GM18951 (cell line): ENCODE data around the gene ELP4.

Experiments
- POLR2A ChIP-seq: IDR thresholded peaks from 4 replicates; pipeline ENCODE4 v1.6.1; 2011; ENCODE audit warnings: mild to moderate bottlenecking; ENCODE audit not compliant: insufficient read length, insufficient read depth; ENCODE audit errors: extremely low read depth
- in situ Hi-C: fragments of 300-500 bp; cut with MboI; formaldehyde crosslinking; loops from one replicate; pipeline ENCODE4 v1.12.0; 2022; ENCODE audit warnings: low sequenced_read_pairs, mixed read lengths, inconsistent platforms; ENCODE audit not compliant: unreplicated experiment

Gene ELP4

DNA sequence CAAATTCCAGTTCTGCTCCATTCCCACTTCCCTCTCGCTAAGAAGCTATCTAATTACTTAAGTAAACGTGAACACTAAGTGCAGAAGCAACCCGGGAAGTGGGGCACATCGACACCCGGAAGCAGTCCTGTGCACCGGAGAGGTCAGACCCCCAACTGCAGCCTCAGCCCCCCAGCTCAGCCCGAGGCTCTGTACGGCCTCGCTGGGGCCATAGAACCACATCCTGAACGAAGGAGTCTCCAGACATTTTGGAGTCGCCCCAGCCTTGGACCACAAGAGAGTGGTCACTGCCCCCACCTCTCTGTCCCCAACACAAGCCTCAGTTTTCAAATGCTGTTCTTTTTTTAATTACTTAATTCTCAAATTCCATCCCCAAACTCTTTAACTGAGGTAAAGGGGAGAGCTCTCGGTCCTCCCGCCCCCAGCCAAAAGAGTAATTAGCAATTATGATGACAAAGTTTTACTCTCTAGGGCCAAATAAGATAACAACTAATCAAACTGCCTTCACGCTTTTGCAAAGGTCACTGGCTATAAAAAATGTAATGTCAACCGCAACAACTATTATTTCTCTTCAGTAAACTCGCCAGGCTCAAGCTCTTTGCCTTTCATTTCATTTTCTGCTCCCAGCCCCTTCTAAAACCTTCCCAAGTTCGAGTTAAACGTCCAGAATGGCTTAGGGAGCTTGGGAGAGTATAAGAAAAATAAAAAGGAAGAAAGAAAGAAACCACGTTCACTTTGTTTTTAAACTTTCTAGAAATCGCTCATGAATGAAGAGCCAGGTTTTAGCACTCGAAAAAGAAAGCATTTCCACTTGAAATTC is 299.4 kb downstream of the ELP4 start:
- in situ Hi-C loops, result loop anchor here (10.0 kb wide), 1 partner anchor 626 kb away; the partner anchor contains the start of gene WT1
- no peak for TF ChIP-seq POLR2A

DNA sequence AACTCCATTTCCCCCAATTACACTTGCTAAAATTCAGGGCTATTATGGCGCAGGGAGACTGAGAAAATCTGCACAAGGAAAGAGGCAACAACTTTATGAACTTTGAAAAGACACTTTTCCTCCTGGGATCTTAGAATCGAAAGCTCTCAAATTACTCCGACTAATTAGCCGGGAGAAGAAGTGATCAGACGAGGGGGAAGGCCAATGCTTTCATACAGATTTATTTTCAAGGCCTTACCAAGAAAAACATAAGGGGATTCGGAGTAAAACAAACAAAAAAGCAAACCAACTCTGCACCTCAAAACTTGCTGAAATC is 299.9 kb downstream of the ELP4 start:
- no peak for TF ChIP-seq POLR2A
- in situ Hi-C loops, result loop anchor here (10.0 kb wide), 1 partner anchor 625 kb away; the partner anchor contains the start of gene WT1

GRCh38 chr11:31809857-31810778 is 300.6 kb downstream of the ELP4 start:
- in situ Hi-C loops, result loop anchor here (10.0 kb wide), 1 partner anchor 625 kb away; the partner anchor contains the start of gene WT1
- no peak for TF ChIP-seq POLR2A

GRCh38 chr11:31810779-31811647 is 301.4 kb downstream of the ELP4 start, which contains the start of gene PAX6:
Gene PAX6 (minus strand): TSS chr11:31811322. CDS start chr11:31806411, 4,911 bp downstream.
- no peak for TF ChIP-seq POLR2A
- in situ Hi-C loops, result no loop called here

GRCh38 chr11:31812383-31813381 is 303.1 kb downstream of the ELP4 start:
- in situ Hi-C loops, result no loop called here
- TF ChIP-seq POLR2A, result no peak

DNA sequence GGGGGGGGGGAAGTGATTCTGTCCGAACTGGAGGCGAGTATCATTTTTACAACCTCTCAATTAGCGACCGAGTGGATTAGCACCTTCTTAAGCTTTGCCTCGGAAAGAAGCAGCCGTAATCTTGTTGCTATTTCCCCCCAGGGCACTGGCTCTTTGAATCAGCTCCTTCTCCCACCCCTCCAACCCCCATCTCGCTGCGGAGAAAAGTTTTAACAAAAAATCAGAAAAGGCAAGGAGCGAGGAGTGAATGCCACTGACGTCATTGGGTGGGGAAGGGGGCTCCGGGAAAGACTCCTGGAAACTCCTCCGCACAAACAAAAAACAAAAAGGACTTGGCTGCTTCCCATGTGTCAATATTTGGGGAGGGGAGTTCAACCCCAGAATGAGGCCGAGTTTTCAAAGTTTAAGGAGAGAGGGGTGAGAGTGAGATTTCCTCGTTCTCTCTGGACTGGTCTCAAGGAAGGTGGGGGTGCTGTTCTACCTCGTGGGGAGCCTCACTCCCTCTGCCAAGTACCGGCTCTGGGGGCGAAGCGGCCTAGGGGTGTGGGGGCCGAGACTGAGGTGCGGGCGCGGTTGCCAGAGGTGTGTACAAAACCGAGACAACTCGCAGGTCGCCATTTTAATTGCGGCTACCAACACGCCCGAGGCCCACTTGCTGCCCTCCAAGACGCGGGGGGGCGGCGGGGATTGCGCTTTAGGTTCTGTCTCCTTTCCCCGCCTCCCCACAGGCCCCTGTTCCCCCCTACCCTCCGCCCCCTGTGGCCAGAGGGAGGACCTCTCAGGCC is 304.0 kb downstream of the ELP4 start:
- TF ChIP-seq POLR2A, result no peak
- in situ Hi-C loops, result no loop called here

GRCh38 chr11:31814176-31814868 is 304.8 kb downstream of the ELP4 start:
- no peak for TF ChIP-seq POLR2A
- in situ Hi-C loops, result no loop called here

DNA sequence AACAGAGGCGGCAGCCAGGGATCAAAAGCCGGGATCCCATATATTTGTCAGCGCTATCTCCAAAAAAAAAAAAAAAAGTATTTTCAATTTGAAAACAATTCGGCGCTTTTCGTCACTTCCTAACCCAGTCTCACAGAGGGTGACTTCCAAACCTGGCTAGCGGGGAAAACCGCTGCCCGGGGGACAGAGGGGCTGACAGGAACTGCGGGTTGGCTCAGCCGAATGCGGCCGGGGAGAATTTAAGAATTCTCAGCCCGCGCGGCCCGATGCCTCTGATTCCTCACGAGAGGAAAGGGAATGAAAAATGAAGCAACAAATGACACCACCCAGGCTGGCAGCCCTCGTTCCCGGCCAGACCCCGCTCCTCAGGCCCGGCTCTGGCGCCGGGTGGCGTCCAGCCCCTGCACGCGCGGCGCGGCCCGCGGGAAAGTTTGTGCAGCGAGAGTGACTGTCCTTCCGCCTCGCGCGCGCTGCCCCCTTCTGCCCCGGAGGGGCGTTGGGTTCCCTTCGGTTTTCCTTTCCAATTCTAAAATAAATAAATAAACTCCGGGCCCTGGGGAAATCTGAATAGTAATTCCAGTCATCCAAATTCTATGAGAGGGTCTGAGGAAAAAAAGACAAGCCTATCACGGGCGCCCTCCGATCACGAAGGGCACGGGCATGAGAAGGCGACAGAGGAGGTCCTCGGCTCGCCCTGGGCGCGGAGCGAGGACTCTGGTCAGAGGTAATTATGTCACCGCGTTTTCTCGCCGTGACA is 306.3 kb downstream of the ELP4 start:
- in situ Hi-C loops, result no loop called here
- TF ChIP-seq POLR2A, result no peak

DNA sequence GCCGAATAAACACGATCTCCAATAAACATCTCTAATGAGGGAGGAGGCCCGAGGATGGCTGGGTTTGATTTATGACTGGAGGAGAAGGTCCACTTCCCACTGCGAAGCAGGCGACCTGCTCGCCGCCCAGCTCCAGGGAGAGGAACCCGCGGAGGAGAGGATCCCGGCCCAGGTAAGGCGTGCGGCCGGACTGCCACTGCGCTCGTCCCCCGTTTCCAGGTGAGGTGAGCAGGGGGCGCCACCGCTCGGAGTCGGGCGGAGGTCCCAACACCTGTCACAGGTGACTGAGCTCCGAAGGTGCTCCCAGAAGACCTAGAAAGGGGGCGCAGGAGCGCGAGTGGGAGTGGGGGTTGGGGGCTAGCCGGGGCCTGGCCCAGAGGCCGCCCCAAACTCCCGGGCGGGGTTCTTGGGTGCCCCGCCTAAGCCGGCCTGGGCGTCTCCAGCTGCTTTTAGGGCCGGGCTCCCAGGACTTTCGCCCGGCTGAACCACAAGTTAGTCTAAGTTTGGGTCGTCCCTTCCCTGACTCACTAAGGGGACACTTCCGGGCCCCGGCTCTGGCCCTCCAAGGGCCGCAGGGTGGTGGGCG is 307.0 kb downstream of the ELP4 start:
- no peak for TF ChIP-seq POLR2A
- in situ Hi-C loops, result no loop called here
